Stomach (tissue), 4 donors: Measurements from ENCODE around the gene AK4.

Experiments used
- POLR2A ChIP-seq, 4 donors: fragments of 450-650 bp; IDR thresholded peaks; one replicate each; pipeline ENCODE4 v1.6.1; 2016; ENCODE audit warnings: antibody characterized with exemption in 4 of 4, control low read depth in 2 of 4, mild to moderate bottlenecking in 1 of 4, moderate library complexity in 1 of 4
- TF ChIP-seq, protein P1 (sequence below), 7 experiments: fragments of 450-650 bp in 4 of 7; fragments of 200-600 bp in 3 of 7; sonication (generic) in 3 of 7; IDR thresholded peaks; one replicate each; pipeline ENCODE4 v1.5.1; 2016 to 2019; ENCODE audit warnings: antibody characterized with exemption in 7 of 7, control low read depth in 2 of 7, mild to moderate bottlenecking in 1 of 7

DNA sequence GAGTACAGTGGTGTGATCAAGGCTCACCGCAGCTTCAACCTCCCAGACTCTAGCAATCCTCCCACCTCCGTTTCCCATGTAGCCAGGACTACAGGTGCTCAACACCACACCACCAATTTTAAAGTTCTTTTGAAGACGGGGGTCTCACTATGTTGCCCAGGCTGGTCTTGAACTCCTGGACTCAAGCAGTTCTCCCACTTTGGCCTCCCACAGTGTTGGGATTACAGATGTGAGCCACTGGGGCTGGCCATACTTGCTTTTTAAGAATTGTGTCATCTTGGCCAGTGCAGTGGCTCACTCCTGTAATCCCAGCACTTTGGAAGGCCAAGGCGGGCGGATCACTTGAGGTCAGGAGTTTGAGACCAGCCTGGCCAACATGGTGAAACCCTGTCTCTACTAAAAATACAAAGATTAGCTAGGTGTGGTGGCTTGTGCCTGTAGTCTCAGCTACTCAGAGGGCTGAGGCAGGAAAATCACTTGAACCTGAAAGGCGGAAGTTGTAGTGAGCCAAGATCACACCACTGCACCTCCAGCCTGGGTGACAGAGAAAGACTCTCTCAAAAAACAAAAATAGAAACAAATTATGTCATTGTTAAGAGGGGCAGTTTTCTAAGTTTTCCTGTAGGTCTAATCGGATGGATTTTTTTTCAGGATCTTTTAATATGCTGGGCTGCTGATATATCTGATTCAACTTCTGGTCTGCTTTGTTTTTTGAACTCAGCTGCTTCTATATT, 18.7 kb downstream of the AK4 start:
- TF ChIP-seq, protein P1, sequence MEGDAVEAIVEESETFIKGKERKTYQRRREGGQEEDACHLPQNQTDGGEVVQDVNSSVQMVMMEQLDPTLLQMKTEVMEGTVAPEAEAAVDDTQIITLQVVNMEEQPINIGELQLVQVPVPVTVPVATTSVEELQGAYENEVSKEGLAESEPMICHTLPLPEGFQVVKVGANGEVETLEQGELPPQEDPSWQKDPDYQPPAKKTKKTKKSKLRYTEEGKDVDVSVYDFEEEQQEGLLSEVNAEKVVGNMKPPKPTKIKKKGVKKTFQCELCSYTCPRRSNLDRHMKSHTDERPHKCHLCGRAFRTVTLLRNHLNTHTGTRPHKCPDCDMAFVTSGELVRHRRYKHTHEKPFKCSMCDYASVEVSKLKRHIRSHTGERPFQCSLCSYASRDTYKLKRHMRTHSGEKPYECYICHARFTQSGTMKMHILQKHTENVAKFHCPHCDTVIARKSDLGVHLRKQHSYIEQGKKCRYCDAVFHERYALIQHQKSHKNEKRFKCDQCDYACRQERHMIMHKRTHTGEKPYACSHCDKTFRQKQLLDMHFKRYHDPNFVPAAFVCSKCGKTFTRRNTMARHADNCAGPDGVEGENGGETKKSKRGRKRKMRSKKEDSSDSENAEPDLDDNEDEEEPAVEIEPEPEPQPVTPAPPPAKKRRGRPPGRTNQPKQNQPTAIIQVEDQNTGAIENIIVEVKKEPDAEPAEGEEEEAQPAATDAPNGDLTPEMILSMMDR (IDR thresholded peaks at IDR 0.05) = no peak
- no peak for TF ChIP-seq POLR2A (IDR thresholded peaks at IDR 0.05)
